Fibroblast of the aortic adventitia (primary cell): Measurements from ENCODE around the gene SHISA6. TPM values are rescaled to one million over a fixed set of nuclear protein-coding genes. Genes with fewer than 3 reads are reported as not detected.
"Not testable (repeated sequence)": the region's sequence is repeated elsewhere in the genome, so short reads cannot be mapped to it uniquely, and the experiment has no call there.

Experiments used
- DNase-seq: peaks from one replicate; pipeline ENCODE4 v3.0.0-alpha.2; 2010; ENCODE audit warnings: low read depth
- H3K4me3 ChIP-seq: 2 replicates; pipeline ENCODE4 v1.5.1; 2011; ENCODE audit warnings: low read depth, mild to moderate bottlenecking, control low read depth, low read length, moderate library complexity
- CTCF ChIP-seq: IDR thresholded peaks from 2 replicates; pipeline ENCODE4 v1.5.1; 2011; ENCODE audit warnings: mild to moderate bottlenecking, low read length, control low read depth, inconsistent platforms; ENCODE audit not compliant: insufficient read depth
- total RNA-seq: library from RNA; depleted of rRNA; stranded (reverse); fragments of >200 nt; gene quantifications from 2 replicates; pipeline ENCODE4 v1.2.3, GENCODE V29; 2012; ENCODE audit warnings: low replicate concordance

SHISA6 gene
- total RNA-seq, 1 donor = not detected

GRCh38 chr17:11303773-11304394 lies 62.9 kb downstream of the SHISA6 start:
- no peak for TF ChIP-seq CTCF

GRCh38 chr17:11304568-11304967 lies 63.6 kb downstream of the SHISA6 start:
- H3K4me3 ChIP-seq = no peak overlapping the region
- no peak for TF ChIP-seq CTCF
- DNase-seq = no peak

More at GRCh38 chr17:11303773-11304394, 62.9 kb downstream of the SHISA6 start:
- no peak overlapping the region for H3K4me3 ChIP-seq
- no peak for DNase-seq

GRCh38 chr17:11305524-11305923 lies 64.5 kb downstream of the SHISA6 start:
- H3K4me3 ChIP-seq = no peak overlapping the region
- no peak for DNase-seq
- TF ChIP-seq CTCF = no peak

GRCh38 chr17:11308531-11308930 lies 67.5 kb downstream of the SHISA6 start:
- no peak for TF ChIP-seq CTCF
- no peak for DNase-seq
- no peak overlapping the region for H3K4me3 ChIP-seq

GRCh38 chr17:11309033-11309432 lies 68.0 kb downstream of the SHISA6 start:
- H3K4me3 ChIP-seq = no peak overlapping the region
- no peak for DNase-seq
- no peak for TF ChIP-seq CTCF

GRCh38 chr17:11309850-11310249 lies 68.8 kb downstream of the SHISA6 start:
- TF ChIP-seq CTCF = no peak
- no peak for DNase-seq

GRCh38 chr17:11316451-11316850 lies 75.4 kb downstream of the SHISA6 start:
- DNase-seq, H3K4me3 ChIP-seq: not testable (repeated sequence)

More at GRCh38 chr17:11309850-11310249, 68.8 kb downstream of the SHISA6 start:
- no peak overlapping the region for H3K4me3 ChIP-seq
